ENCODE results near the gene PBX3. TPM values are rescaled to one million over a fixed set of nuclear protein-coding genes. Genes with fewer than 3 reads are reported as not detected.

Gene PBX3
- total RNA-seq, 5 donors from 2014 or later (not counting 1 experiment from before 2014, with no cell fraction given) = 12.3 to 30.6 (median 19.0) TPM

- no peaks in the 10 kb centered on the region for H3K9me3 ChIP-seq
- H3K4me1 Mint-ChIP-seq = peaks cover 23 to 33% (median 23%) of the 10 kb centered on the region in 3 donors
- no peak overlapping the region for H3K4me3 ChIP-seq (ENCODE audit: control insufficient read depth in 1 of 2, extremely low read depth in 1 of 2, low read length in 1 of 2)
- H3K36me3 ChIP-seq (ENCODE audit: control insufficient read depth in 2 of 2, extremely low read depth in 1 of 2, insufficient read depth in 1 of 2, low read length in 1 of 2) = no peaks in the 10 kb centered on the region
- peaks cover 0 to 6% of the 10 kb centered on the region in 2 experiments for H3K4me1 ChIP-seq (ENCODE audit: control insufficient read depth in 1 of 2, extremely low read depth in 1 of 2, insufficient read depth in 2 of 2, low read length in 2 of 2)
- no peaks in the 10 kb centered on the region for H3K27me3 Mint-ChIP-seq
- no peak overlapping the region for H3K4me3 Mint-ChIP-seq
- ChIA-PET CTCF (interaction anchor here in 1 of 2 donors (0.9 kb wide), 1 partner anchor 41 kb away, joined by 3 read pairs; no protein-coding TSS in a partner anchor), POLR2A (no interaction called here)
- no peaks in the 10 kb centered on the region for H3K27me3 ChIP-seq (replicated peaks in 1 of 2; ENCODE audit: control insufficient read depth in 2 of 2, extremely low read depth in 1 of 2, insufficient read depth in 2 of 2, low read length in 1 of 2)
- no peak overlapping the region for H3K27ac ChIP-seq (ENCODE audit: low read length)
- no peaks in the 10 kb centered on the region for H3K9me3 Mint-ChIP-seq
- no peak overlapping the region for H3K27ac Mint-ChIP-seq
- no peak for DNase-seq
- ATAC-seq (replicated peaks in 1 of 4) = no peak
- H3K36me3 Mint-ChIP-seq = peaks cover 11% of the 10 kb centered on the region
Observed at GRCh38 chr9:125789196-125789595, 42.0 kb downstream of the PBX3 start.

- Mint-ChIP-seq H3K9me3 (no peaks in the 10 kb centered on the region), H3K4me1 (peaks cover 0 to 4% (median 0%) of the 10 kb centered on the region in 3 donors), H3K27ac (no peak overlapping the region), H3K27me3 (no peaks in the 10 kb centered on the region), H3K4me3 (no peak overlapping the region), H3K36me3 (no peaks in the 10 kb centered on the region)
- ChIA-PET POLR2A (no interaction called here), CTCF (interaction anchor here in 1 of 2 donors (0.7 to 0.9 kb wide), 2 partner anchors 109 to 387 kb away, joined by 4 to 5 read pairs; no protein-coding TSS in a partner anchor)
- ATAC-seq (replicated peaks in 1 of 4) (no peak), DNase-seq (no peak)
- no peak overlapping the region for H3K27ac ChIP-seq (ENCODE audit: low read length)
- no peak overlapping the region for H3K4me3 ChIP-seq (ENCODE audit: control insufficient read depth in 1 of 2, extremely low read depth in 1 of 2, low read length in 1 of 2)
- H3K4me1 ChIP-seq (ENCODE audit: control insufficient read depth in 1 of 2, extremely low read depth in 1 of 2, insufficient read depth in 2 of 2, low read length in 2 of 2) = no peaks in the 10 kb centered on the region
- WGBS (ENCODE audit: insufficient coverage) = 94% methylated on average over 2 of the region's 2 CpGs
- no peaks in the 10 kb centered on the region for H3K9me3 ChIP-seq
- no peaks in the 10 kb centered on the region for H3K27me3 ChIP-seq (replicated peaks in 1 of 2; ENCODE audit: control insufficient read depth in 2 of 2, extremely low read depth in 1 of 2, insufficient read depth in 2 of 2, low read length in 1 of 2)
- no peaks in the 10 kb centered on the region for H3K36me3 ChIP-seq (ENCODE audit: control insufficient read depth in 2 of 2, extremely low read depth in 1 of 2, insufficient read depth in 1 of 2, low read length in 1 of 2)
Observed at GRCh38 chr9:125794708-125795107, 47.5 kb downstream of the PBX3 start.

GRCh38 chr9:125795970-125796596, 48.9 kb downstream of the PBX3 start:
- H3K27ac ChIP-seq (ENCODE audit: low read length) = no peak overlapping the region
- no peaks in the 10 kb centered on the region for H3K9me3 ChIP-seq
- no peak for ATAC-seq (replicated peaks in 1 of 4)
- Mint-ChIP-seq H3K27ac (no peak overlapping the region), H3K36me3 (no peaks in the 10 kb centered on the region), H3K4me1 (peaks cover 0 to 4% (median 0%) of the 10 kb centered on the region in 3 donors), H3K4me3 (no peak overlapping the region), H3K9me3 (no peaks in the 10 kb centered on the region), H3K27me3 (no peaks in the 10 kb centered on the region)
- H3K36me3 ChIP-seq (ENCODE audit: control insufficient read depth in 2 of 2, extremely low read depth in 1 of 2, insufficient read depth in 1 of 2, low read length in 1 of 2) = no peaks in the 10 kb centered on the region
- DNase-seq = no peak
- no peaks in the 10 kb centered on the region for H3K4me1 ChIP-seq (ENCODE audit: control insufficient read depth in 1 of 2, extremely low read depth in 1 of 2, insufficient read depth in 2 of 2, low read length in 2 of 2)
- POLR2A ChIA-PET = interaction anchor here in 1 of 2 donors (0.5 kb wide), 1 partner anchor 9 kb away, joined by 3 read pairs; no protein-coding TSS in a partner anchor
- WGBS (ENCODE audit: insufficient coverage) = no CpG with 5 or more reads among the region's 4 CpGs
- CTCF ChIA-PET = no interaction called here
- H3K4me3 ChIP-seq (ENCODE audit: control insufficient read depth in 1 of 2, extremely low read depth in 1 of 2, low read length in 1 of 2) = no peak overlapping the region
- no peaks in the 10 kb centered on the region for H3K27me3 ChIP-seq (replicated peaks in 1 of 2; ENCODE audit: control insufficient read depth in 2 of 2, extremely low read depth in 1 of 2, insufficient read depth in 2 of 2, low read length in 1 of 2)

GRCh38 chr9:125797930-125798329, 50.8 kb downstream of the PBX3 start:
- H3K9me3 Mint-ChIP-seq = no peaks in the 10 kb centered on the region
- H3K4me1 ChIP-seq (ENCODE audit: control insufficient read depth in 1 of 2, extremely low read depth in 1 of 2, insufficient read depth in 2 of 2, low read length in 2 of 2) = no peaks in the 10 kb centered on the region
- POLR2A ChIA-PET = interaction anchor here in 1 of 2 donors (0.6 kb wide), 1 partner anchor 10 kb away, joined by 3 read pairs; no protein-coding TSS in a partner anchor
- no peaks in the 10 kb centered on the region for H3K9me3 ChIP-seq
- CTCF ChIA-PET = no interaction called here
- H3K27ac ChIP-seq (ENCODE audit: low read length) = no peak overlapping the region
- H3K27ac Mint-ChIP-seq = no peak overlapping the region
- WGBS (ENCODE audit: insufficient coverage) = no CpG with 5 or more reads among the region's 2 CpGs
- no peaks in the 10 kb centered on the region for H3K36me3 Mint-ChIP-seq
- DNase-seq = no peak
- H3K27me3 ChIP-seq (replicated peaks in 1 of 2; ENCODE audit: control insufficient read depth in 2 of 2, extremely low read depth in 1 of 2, insufficient read depth in 2 of 2, low read length in 1 of 2) = no peaks in the 10 kb centered on the region
- no peaks in the 10 kb centered on the region for H3K27me3 Mint-ChIP-seq
- H3K4me1 Mint-ChIP-seq = peaks cover 0 to 4% (median 0%) of the 10 kb centered on the region in 3 donors
- H3K4me3 ChIP-seq (ENCODE audit: control insufficient read depth in 1 of 2, extremely low read depth in 1 of 2, low read length in 1 of 2) = no peak overlapping the region
- no peak for ATAC-seq (replicated peaks in 1 of 4)
- no peak overlapping the region for H3K4me3 Mint-ChIP-seq
- H3K36me3 ChIP-seq (ENCODE audit: control insufficient read depth in 2 of 2, extremely low read depth in 1 of 2, insufficient read depth in 1 of 2, low read length in 1 of 2) = no peaks in the 10 kb centered on the region

GRCh38 chr9:125803526-125803925, 56.4 kb downstream of the PBX3 start:
- H3K4me3 ChIP-seq (ENCODE audit: control insufficient read depth in 1 of 2, extremely low read depth in 1 of 2, low read length in 1 of 2) = no peak overlapping the region
- Mint-ChIP-seq H3K36me3 (peaks cover 3% of the 10 kb centered on the region), H3K27ac (no peak overlapping the region), H3K4me1 (no peaks in the 10 kb centered on the region), H3K9me3 (no peaks in the 10 kb centered on the region), H3K4me3 (no peak overlapping the region), H3K27me3 (no peaks in the 10 kb centered on the region)
- H3K27me3 ChIP-seq (replicated peaks in 1 of 2; ENCODE audit: control insufficient read depth in 2 of 2, extremely low read depth in 1 of 2, insufficient read depth in 2 of 2, low read length in 1 of 2) = no peaks in the 10 kb centered on the region
- DNase-seq (no peak), ATAC-seq (replicated peaks in 1 of 4) (no peak)
- no peaks in the 10 kb centered on the region for H3K4me1 ChIP-seq (ENCODE audit: control insufficient read depth in 1 of 2, extremely low read depth in 1 of 2, insufficient read depth in 2 of 2, low read length in 2 of 2)
- WGBS (ENCODE audit: insufficient coverage) = no CpG with 5 or more reads among the region's 2 CpGs
- CTCF ChIA-PET = no interaction called here
- H3K36me3 ChIP-seq (ENCODE audit: control insufficient read depth in 2 of 2, extremely low read depth in 1 of 2, insufficient read depth in 1 of 2, low read length in 1 of 2) = no peaks in the 10 kb centered on the region
- POLR2A ChIA-PET = no interaction called here
- no peak overlapping the region for H3K27ac ChIP-seq (ENCODE audit: low read length)
- H3K9me3 ChIP-seq = no peaks in the 10 kb centered on the region

GRCh38 chr9:125805057-125805456, 57.9 kb downstream of the PBX3 start:
- DNase-seq = no peak
- H3K36me3 Mint-ChIP-seq = peaks cover 3% of the 10 kb centered on the region
- no peak overlapping the region for H3K4me3 ChIP-seq (ENCODE audit: control insufficient read depth in 1 of 2, extremely low read depth in 1 of 2, low read length in 1 of 2)
- H3K4me1 ChIP-seq (ENCODE audit: control insufficient read depth in 1 of 2, extremely low read depth in 1 of 2, insufficient read depth in 2 of 2, low read length in 2 of 2) = no peaks in the 10 kb centered on the region
- no peaks in the 10 kb centered on the region for H3K27me3 ChIP-seq (replicated peaks in 1 of 2; ENCODE audit: control insufficient read depth in 2 of 2, extremely low read depth in 1 of 2, insufficient read depth in 2 of 2, low read length in 1 of 2)
- ChIA-PET CTCF (no interaction called here), POLR2A (interaction anchor here in 1 of 2 donors (0.6 kb wide), 1 partner anchor 9 kb away, joined by 3 read pairs; no protein-coding TSS in a partner anchor)
- H3K9me3 Mint-ChIP-seq = no peaks in the 10 kb centered on the region
- no peak overlapping the region for H3K27ac Mint-ChIP-seq
- no peaks in the 10 kb centered on the region for H3K4me1 Mint-ChIP-seq
- no peaks in the 10 kb centered on the region for H3K36me3 ChIP-seq (ENCODE audit: control insufficient read depth in 2 of 2, extremely low read depth in 1 of 2, insufficient read depth in 1 of 2, low read length in 1 of 2)
- no peak overlapping the region for H3K4me3 Mint-ChIP-seq
- no peaks in the 10 kb centered on the region for H3K27me3 Mint-ChIP-seq
- no peak overlapping the region for H3K27ac ChIP-seq (ENCODE audit: low read length)
- H3K9me3 ChIP-seq = no peaks in the 10 kb centered on the region
- 100% methylated on average over 2 of the region's 2 CpGs for WGBS (ENCODE audit: insufficient coverage)
- no peak for ATAC-seq (replicated peaks in 1 of 4)
